Stimulated activated naive B cell treated with anti-CD40 and anti-IgM and Interleukin-4, amounts not matched to agents 10 μg/mL and 1 μg/mL and 100 μg/mL, for 72 hours (primary cell): ENCODE measurements around the gene LIAS.
"Not testable (repeated sequence)": the region's sequence is repeated elsewhere in the genome, so short reads cannot be mapped to it uniquely, and the experiment has no call there.

Experiments used
- ATAC-seq, 2 donors: fragments of 150-1000 bp; cut with Tn5 transposase; replicated peaks; 2 replicates each; pipeline ENCODE4 v1.10.0; 2021; ENCODE audit warnings: moderate library complexity in 1 of 2
- DNase-seq: peaks from one replicate; pipeline ENCODE4 v3.0.0; 2021
- H3K27ac Mint-ChIP-seq: one replicate; pipeline ENCODE4 v1.8.0; 2022; ENCODE audit warnings: mild to moderate bottlenecking, mixed read lengths
- H3K27me3 Mint-ChIP-seq, 2 donors: one replicate each; pipeline ENCODE4 v1.8.0; 2022; ENCODE audit warnings: mixed read lengths in 2 of 2
- H3K36me3 Mint-ChIP-seq, 2 donors: one replicate each; pipeline ENCODE4 v1.8.0; 2022; ENCODE audit warnings: mixed read lengths in 2 of 2, mild to moderate bottlenecking in 1 of 2
- H3K4me1 Mint-ChIP-seq, 2 donors: one replicate each; pipeline ENCODE4 v1.8.0; 2022; ENCODE audit warnings: mixed read lengths in 2 of 2, mild to moderate bottlenecking in 1 of 2
- H3K4me3 Mint-ChIP-seq, 2 donors: one replicate each; pipeline ENCODE4 v1.8.0; 2022; ENCODE audit warnings: mild to moderate bottlenecking in 2 of 2, mixed read lengths in 2 of 2, moderate library complexity in 1 of 2
- H3K9me3 Mint-ChIP-seq, 2 donors: one replicate each; pipeline ENCODE4 v1.8.0; 2022; ENCODE audit warnings: mixed read lengths in 2 of 2, mild to moderate bottlenecking in 1 of 2

LIAS gene

GRCh38 chr4:39446483-39446841, 12.4 kb upstream of the LIAS start:
- Mint-ChIP-seq H3K27me3 (no peaks in the 10 kb centered on the region), H3K9me3 (peaks cover 0 to 2% of the 10 kb centered on the region in 2 donors), H3K36me3 (peaks cover 4 to 17% of the 10 kb centered on the region in 2 donors), H3K27ac (peak overlapping the region; percentile 86), H3K4me1 (peaks cover 11 to 26% of the 10 kb centered on the region in 2 donors), H3K4me3 (peak overlapping the region; percentile 71 to 76)
- ATAC-seq, result no peak
- DNase-seq, result peak; percentile 7

DNA sequence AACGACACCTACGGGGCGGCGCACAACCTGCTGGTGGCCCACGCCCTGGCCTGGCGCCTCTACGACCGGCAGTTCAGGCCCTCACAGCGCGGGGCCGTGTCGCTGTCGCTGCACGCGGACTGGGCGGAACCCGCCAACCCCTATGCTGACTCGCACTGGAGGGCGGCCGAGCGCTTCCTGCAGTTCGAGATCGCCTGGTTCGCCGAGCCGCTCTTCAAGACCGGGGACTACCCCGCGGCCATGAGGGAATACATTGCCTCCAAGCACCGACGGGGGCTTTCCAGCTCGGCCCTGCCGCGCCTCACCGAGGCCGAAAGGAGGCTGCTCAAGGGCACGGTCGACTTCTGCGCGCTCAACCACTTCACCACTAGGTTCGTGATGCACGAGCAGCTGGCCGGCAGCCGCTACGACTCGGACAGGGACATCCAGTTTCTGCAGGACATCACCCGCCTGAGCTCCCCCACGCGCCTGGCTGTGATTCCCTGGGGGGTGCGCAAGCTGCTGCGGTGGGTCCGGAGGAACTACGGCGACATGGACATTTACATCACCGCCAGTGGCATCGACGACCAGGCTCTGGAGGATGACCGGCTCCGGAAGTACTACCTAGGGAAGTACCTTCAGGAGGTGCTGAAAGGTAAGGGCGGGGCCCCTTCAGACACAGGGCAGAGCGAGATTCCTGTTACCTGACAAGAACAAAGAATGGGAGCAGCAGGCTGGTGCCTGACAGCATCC, 11.8 kb upstream of the LIAS start:
- Mint-ChIP-seq H3K9me3 (peaks cover 0 to 2% of the 10 kb centered on the region in 2 donors), H3K4me3 (peak overlapping the region; percentile 71 to 76), H3K4me1 (peaks cover 12 to 26% of the 10 kb centered on the region in 2 donors), H3K36me3 (peaks cover 9 to 22% of the 10 kb centered on the region in 2 donors), H3K27me3 (no peaks in the 10 kb centered on the region), H3K27ac (peak overlapping the region; percentile 86)
- peak; percentile 91 to 94 for ATAC-seq
- peak; percentile 86 for DNase-seq

DNA sequence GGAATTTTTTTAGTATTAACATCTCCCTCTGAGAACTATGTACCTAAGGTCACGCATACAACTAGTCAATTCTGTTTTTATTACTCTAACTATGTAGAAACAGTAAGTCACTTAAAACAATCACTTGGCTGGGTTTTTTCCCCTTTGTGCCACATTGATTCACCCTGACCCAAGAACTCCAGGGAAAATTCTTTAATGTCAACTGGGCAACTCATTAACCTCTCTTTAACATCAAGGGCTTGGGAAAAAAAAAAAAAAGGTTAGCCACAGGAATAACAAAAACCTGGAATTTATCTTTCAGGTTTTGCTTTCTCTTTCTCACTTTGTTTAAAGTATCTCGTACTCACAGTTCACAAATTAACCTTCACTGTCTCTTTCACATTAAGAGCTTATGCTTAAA, 8.2 kb upstream of the LIAS start:
- Mint-ChIP-seq H3K4me3 (no peak overlapping the region), H3K36me3 (peaks cover 30 to 54% of the 10 kb centered on the region in 2 donors), H3K27ac (peak overlapping the region; percentile 72), H3K4me1 (peaks cover 22 to 34% of the 10 kb centered on the region in 2 donors), H3K9me3 (peaks cover 0 to 2% of the 10 kb centered on the region in 2 donors), H3K27me3 (no peaks in the 10 kb centered on the region)
- ATAC-seq (no peak), DNase-seq (no peak)

GRCh38 chr4:39451423-39452023, 7.3 kb upstream of the LIAS start:
- peak overlapping the region; percentile 75 for H3K27ac Mint-ChIP-seq

DNA sequence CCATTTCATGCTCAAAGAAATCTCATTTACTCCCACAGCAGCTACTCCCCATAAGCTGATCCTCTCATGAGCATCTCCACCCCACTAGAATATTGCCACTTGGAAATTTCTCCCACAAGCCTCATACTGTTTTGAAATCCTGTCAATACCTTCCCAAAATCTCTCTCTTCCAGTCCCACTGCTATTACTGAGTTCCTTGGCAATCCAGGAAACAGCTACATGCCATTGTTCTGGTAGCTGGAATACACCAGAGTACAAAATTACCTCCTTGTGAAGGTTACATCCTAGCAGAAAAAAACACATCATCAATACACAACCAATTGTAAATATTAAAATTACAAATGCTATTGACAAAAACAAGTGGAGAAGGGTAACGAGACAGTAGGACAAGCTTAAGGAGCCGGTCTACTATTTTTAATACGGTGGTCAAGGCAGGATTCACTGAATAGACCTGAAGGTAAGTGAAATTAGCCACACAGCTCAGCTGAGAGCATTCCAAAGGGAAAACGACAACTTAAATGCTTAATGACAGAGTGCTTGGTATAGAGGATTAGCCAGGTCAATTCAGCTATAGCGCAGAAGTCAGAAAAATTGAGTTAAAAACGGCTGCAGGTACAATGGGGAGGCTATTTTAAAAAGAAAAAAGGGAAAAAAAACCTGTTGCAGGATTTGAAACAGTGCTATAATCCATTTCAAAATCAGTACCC, 6.5 kb upstream of the LIAS start:
- peaks cover 22 to 34% of the 10 kb centered on the region in 2 donors for H3K4me1 Mint-ChIP-seq
- no peak for ATAC-seq
- H3K27ac Mint-ChIP-seq, result peak overlapping the region; percentile 75
- no peak for DNase-seq
- H3K36me3 Mint-ChIP-seq, result peaks cover 43 to 64% of the 10 kb centered on the region in 2 donors
- no peaks in the 10 kb centered on the region for H3K9me3 Mint-ChIP-seq
- no peak overlapping the region for H3K4me3 Mint-ChIP-seq
- no peaks in the 10 kb centered on the region for H3K27me3 Mint-ChIP-seq

More at GRCh38 chr4:39451423-39452023, 7.3 kb upstream of the LIAS start:
- Mint-ChIP-seq H3K9me3 (peaks cover 0 to 2% of the 10 kb centered on the region in 2 donors), H3K4me1 (peaks cover 22 to 34% of the 10 kb centered on the region in 2 donors), H3K27me3 (no peaks in the 10 kb centered on the region), H3K36me3 (peaks cover 35 to 60% of the 10 kb centered on the region in 2 donors), H3K4me3 (no peak overlapping the region)
- DNase-seq (no peak), ATAC-seq (no peak)

DNA sequence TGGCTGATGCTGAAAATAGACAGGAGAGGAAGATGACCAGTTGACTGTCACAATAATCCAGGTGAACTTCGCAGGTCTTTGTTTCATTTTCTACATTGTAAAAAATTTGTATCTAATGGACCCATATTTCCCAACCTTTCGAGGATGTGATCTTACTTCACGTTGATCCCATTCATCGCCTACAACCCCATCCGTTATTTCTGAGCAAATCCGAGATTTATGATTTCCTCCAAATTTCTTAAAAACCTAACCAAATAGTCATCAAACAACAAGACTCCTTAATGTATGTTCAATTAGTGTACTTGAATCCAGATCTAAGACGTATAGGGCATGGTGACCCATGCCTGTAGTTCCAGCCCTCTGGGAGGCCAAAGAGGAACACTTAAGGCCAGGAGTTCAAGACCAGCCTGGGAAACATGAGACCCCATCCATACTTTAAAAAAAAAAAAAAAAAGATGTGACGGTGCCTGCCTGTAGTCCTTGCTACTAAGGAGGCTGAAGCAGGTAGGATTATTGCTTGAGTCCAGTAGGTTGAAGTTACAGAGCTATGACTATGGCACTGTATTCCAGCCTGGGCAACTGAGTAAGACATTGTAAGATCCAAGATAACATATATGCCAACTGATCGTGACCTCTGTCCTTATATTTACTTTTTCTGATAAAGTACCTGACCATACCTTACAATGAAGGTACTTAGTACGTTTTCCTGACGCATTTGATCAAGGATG, 5.8 kb upstream of the LIAS start:
- Mint-ChIP-seq H3K4me3 (no peak overlapping the region), H3K27me3 (no peaks in the 10 kb centered on the region), H3K27ac (no peak overlapping the region), H3K36me3 (peaks cover 50 to 72% of the 10 kb centered on the region in 2 donors), H3K4me1 (peaks cover 22 to 30% of the 10 kb centered on the region in 2 donors), H3K9me3 (no peaks in the 10 kb centered on the region)
- no peak for DNase-seq
- ATAC-seq, result no peak

GRCh38 chr4:39453738-39454137, 5.1 kb upstream of the LIAS start:
- peak overlapping the region; percentile 37 for H3K27ac Mint-ChIP-seq
- ATAC-seq (no peak), DNase-seq (no peak)
- H3K36me3 Mint-ChIP-seq, result peaks cover 54 to 75% of the 10 kb centered on the region in 2 donors
- no peaks in the 10 kb centered on the region for H3K27me3 Mint-ChIP-seq
- H3K4me1 Mint-ChIP-seq, result peaks cover 19 to 25% of the 10 kb centered on the region in 2 donors
- H3K9me3 Mint-ChIP-seq, result no peaks in the 10 kb centered on the region
- no peak overlapping the region for H3K4me3 Mint-ChIP-seq

DNA sequence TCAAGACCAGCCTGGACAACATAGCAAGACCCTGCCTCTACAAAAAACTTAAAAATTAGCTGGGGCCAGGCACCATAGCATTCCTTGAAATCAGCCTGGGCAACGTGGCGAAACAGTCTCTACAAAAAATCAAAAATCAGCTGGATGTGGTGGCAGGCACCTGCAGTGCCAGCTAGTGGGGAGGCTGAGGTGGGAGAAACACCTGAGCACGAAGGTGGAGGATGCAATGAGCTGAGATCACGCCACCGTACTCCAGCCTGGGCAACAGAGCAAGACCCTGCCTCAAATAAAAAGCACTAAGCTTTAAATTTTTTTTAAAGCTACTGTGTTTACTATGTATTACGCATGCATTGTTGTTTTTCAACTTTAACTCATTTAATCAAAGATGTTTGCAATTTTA, 3.4 kb upstream of the LIAS start:
- Mint-ChIP-seq H3K4me1 (peaks cover 17 to 30% of the 10 kb centered on the region in 2 donors), H3K9me3 (no peaks in the 10 kb centered on the region), H3K36me3 (peaks cover 54 to 74% of the 10 kb centered on the region in 2 donors), H3K27ac (peak overlapping the region; percentile 20), H3K27me3 (no peaks in the 10 kb centered on the region), H3K4me3 (peak overlapping the region in 1 of 2 donors; percentile 44)
- DNase-seq, result no peak
- ATAC-seq, result no peak

- DNase-seq (no peak), ATAC-seq (no peak)
- H3K4me1 Mint-ChIP-seq, result peaks cover 12 to 25% of the 10 kb centered on the region in 2 donors
- peaks cover 43 to 60% of the 10 kb centered on the region in 2 donors for H3K36me3 Mint-ChIP-seq
- H3K4me3 Mint-ChIP-seq, result peak overlapping the region; percentile 93 to 97
- H3K27ac Mint-ChIP-seq, result peak overlapping the region; percentile 100
- no peaks in the 10 kb centered on the region for H3K9me3 Mint-ChIP-seq
- H3K27me3 Mint-ChIP-seq, result no peaks in the 10 kb centered on the region
Observed at GRCh38 chr4:39456946-39457763, 1.7 kb upstream of the LIAS start.

DNA sequence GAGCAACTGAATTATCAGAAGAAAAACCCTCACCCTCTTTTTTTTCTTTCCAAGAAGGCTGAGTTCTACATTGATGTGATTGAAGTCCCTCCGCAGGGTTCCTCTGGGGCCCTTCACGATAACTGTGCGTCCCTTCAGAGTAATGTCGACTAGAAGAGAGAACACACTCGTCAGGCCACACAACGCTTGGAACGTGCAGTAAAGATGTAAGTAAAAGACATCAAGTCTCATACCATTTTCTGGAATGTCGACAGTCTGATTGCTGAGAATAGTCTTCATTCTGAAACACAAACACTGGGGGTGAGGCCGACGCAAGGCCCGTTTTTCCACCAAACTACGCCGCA, 723 bp upstream of the LIAS start:
- ATAC-seq, result peak; percentile 1 to 6
- peak overlapping the region; percentile 93 to 97 for H3K4me3 Mint-ChIP-seq
- DNase-seq, H3K27me3 Mint-ChIP-seq, H3K9me3 Mint-ChIP-seq: not testable (repeated sequence)
- peaks cover 9 to 17% of the 10 kb centered on the region in 2 donors for H3K4me1 Mint-ChIP-seq
- H3K36me3 Mint-ChIP-seq, result peaks cover 40 to 51% of the 10 kb centered on the region in 2 donors
- H3K27ac Mint-ChIP-seq, result peak overlapping the region; percentile 100

DNA sequence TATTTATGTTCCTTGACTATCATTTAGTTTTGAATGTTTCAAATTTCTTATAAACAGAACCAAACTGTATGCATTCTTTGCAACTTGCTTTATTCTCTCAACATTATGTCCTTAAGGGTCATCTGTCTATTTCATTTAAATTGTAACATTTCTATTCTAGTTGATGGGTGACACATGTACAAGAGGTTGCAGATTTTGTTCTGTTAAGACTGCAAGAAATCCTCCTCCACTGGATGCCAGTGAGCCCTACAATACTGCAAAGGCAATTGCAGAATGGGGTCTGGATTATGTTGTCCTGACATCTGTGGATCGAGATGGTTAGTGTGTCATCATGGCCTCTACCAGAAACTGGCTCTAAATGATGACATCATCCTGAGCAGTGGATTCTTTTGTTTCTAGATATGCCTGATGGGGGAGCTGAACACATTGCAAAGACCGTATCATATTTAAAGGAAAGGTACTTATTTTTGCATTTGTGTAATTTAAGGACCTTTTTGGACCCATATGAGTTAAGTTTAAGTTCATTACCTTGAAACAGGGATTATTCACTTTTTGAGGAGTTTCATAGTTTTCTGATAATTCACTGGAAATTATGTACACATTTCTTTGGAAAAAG, 6.1 kb downstream of the LIAS start:
- Mint-ChIP-seq H3K9me3 (no peaks in the 10 kb centered on the region), H3K4me1 (peaks cover 6 to 9% of the 10 kb centered on the region in 2 donors), H3K36me3 (peaks cover 19 to 22% of the 10 kb centered on the region in 2 donors), H3K27me3 (no peaks in the 10 kb centered on the region), H3K27ac (no peak overlapping the region), H3K4me3 (no peak overlapping the region)
- no peak for ATAC-seq
- no peak for DNase-seq

GRCh38 chr4:39466747-39467146, 7.9 kb downstream of the LIAS start:
- DNase-seq (no peak), ATAC-seq (no peak)
- Mint-ChIP-seq H3K4me3 (no peak overlapping the region), H3K9me3 (no peaks in the 10 kb centered on the region), H3K27me3 (no peaks in the 10 kb centered on the region), H3K4me1 (peaks cover 7 to 12% of the 10 kb centered on the region in 2 donors), H3K36me3 (peaks cover 19 to 30% of the 10 kb centered on the region in 2 donors), H3K27ac (no peak overlapping the region)

- H3K27me3 Mint-ChIP-seq, result no peaks in the 10 kb centered on the region
- H3K27ac Mint-ChIP-seq, result no peak overlapping the region
- peaks cover 7 to 12% of the 10 kb centered on the region in 2 donors for H3K4me1 Mint-ChIP-seq
- no peak overlapping the region for H3K4me3 Mint-ChIP-seq
- DNase-seq (no peak), ATAC-seq (no peak)
- peaks cover 19 to 33% of the 10 kb centered on the region in 2 donors for H3K36me3 Mint-ChIP-seq
- H3K9me3 Mint-ChIP-seq, result no peaks in the 10 kb centered on the region
Observed at GRCh38 chr4:39467464-39467863, 8.6 kb downstream of the LIAS start.
